GM12873 (cell line): ENCODE measurements around the gene KATNB1.

Source experiments
- TF ChIP-seq, protein P1 (sequence below): IDR thresholded peaks from 2 replicates; pipeline ENCODE4 v1.5.1; 2012; ENCODE audit warnings: low read depth, mild to moderate bottlenecking, moderate library complexity, low read length, control low read depth; ENCODE audit not compliant: insufficient read depth; ENCODE audit errors: missing control alignments

KATNB1 gene

DNA sequence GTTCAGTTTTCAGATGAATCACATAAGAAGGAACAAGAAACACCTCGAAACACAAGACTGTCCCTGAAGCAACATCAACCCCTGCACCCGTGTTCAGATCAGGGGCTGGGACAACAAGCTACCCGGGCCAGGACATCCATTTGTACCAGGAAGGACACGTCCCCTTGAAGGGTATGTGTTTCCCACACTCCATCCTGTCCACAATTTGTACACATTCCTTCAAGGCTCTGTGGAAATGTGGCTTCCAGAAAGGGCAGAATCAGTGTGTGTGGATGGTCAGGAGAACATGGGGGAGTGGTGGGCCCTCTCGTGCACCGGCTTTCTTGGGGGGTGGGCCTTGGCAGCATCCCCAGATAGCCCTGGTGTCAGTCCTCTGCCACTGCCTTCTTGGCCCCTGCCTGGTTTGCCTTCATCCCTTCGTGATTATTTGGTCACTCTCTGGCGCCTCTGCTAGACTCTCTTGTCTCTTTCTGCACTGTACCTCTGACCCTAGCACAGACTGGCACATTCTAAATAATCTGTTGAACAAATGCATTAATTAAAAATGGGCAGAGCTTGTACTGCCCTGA, 56.4 kb downstream of the KATNB1 start:
- TF ChIP-seq, protein P1, sequence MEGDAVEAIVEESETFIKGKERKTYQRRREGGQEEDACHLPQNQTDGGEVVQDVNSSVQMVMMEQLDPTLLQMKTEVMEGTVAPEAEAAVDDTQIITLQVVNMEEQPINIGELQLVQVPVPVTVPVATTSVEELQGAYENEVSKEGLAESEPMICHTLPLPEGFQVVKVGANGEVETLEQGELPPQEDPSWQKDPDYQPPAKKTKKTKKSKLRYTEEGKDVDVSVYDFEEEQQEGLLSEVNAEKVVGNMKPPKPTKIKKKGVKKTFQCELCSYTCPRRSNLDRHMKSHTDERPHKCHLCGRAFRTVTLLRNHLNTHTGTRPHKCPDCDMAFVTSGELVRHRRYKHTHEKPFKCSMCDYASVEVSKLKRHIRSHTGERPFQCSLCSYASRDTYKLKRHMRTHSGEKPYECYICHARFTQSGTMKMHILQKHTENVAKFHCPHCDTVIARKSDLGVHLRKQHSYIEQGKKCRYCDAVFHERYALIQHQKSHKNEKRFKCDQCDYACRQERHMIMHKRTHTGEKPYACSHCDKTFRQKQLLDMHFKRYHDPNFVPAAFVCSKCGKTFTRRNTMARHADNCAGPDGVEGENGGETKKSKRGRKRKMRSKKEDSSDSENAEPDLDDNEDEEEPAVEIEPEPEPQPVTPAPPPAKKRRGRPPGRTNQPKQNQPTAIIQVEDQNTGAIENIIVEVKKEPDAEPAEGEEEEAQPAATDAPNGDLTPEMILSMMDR: no peak

DNA sequence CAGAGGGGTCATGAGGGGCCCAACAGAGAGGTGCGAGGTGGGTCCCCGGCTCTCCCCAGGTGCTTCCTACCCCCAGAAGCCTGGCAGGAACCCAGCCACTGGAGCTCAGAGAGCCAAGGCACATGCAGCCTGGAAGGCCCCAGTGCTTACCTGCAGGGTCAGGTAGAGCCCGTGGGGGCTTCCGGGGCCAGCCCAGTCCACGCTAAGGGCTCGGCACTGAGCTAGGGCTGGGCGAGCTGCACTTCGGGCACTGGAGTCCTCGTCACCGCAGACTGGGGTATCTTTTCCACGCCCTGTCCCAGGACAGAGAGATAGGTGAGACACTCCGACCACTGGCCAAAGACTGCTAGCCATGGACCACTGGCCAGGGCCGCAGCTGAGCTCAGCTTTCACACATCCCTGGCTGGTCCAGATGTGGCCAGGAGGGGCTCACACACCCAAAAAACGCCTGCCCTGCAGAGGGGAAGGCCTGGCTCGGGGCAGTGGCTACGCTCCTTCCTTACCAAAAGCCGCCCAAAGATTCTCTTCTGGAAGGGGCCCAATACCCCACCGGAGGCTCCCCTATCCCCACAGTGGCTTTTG, 59.4 kb downstream of the KATNB1 start:
- TF ChIP-seq, protein P1: no peak

DNA sequence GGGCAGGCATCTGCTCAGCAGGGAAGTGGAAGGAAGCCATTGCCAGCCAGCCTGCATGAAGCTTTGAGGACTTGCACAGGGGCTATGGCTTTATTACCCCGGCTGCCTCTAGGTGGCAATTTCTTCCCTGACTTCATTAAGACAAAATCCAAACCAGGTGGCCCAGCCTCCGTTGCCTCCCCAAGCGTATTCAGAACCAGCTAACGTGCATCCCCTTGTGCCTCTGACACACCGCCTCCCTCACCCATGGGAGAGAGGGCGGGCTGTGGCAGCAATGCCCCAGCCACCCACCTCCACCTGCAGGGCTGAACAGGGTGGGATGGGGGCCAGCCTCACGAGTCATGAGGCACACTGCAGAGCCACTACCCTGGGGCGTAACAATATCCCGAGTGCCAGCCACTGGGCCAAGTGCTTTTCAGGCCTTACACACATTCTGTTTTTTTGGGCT, 59.9 kb downstream of the KATNB1 start:
- TF ChIP-seq, protein P1: peak; percentile 69

DNA sequence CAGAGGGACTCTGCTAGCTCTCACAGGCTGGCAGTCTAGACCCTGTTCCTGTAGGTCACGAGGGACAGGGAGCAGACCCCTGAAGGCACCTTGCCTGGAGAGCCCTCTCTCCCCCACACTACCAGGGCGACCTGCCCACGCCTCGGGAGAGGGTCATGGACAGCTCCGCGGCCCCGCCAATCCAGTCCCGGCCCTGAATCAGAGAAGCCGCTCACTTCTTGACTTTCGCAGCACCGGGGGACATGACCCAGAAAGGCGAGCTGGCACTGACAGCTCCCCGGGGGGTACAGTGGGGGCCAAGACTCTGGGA, 61.6 kb downstream of the KATNB1 start:
- TF ChIP-seq, protein P1: no peak

DNA sequence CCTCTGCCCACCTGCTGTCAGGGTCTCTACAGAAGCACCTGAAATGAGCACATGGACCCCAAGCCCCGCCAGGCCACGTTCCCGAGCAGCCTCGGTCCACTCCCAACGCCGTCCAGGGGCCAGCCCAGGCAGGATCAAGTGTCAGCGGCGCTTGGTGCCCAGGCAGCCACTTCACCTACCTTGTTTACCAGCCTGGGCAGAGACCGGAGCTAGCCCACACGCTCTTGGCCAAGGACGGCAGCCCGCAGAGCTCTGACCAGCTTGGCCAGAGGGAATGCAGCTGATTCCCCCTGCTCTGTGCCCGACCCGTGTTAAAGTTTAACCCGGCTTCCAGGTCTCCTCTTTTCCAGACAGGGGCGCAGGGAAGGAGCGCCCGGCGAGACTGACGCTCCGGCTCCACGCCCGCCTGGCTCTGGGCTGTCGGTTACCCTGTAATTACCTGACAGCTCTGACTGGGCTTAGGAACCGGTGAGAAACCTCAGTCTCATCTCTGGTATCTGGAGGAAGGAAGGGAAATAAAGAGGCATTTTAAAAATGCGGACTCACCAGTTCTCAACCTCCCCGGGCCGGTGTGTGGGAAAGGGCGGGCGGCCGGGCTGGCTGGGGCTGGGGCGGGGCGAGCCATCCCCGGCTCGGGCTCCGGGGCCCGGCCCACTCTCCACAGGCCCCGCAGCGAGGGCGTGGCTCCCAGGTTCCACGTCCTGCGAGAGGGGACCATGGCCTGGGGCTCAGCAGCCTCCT, 62.1 kb downstream of the KATNB1 start:
- TF ChIP-seq, protein P1: no peak

DNA sequence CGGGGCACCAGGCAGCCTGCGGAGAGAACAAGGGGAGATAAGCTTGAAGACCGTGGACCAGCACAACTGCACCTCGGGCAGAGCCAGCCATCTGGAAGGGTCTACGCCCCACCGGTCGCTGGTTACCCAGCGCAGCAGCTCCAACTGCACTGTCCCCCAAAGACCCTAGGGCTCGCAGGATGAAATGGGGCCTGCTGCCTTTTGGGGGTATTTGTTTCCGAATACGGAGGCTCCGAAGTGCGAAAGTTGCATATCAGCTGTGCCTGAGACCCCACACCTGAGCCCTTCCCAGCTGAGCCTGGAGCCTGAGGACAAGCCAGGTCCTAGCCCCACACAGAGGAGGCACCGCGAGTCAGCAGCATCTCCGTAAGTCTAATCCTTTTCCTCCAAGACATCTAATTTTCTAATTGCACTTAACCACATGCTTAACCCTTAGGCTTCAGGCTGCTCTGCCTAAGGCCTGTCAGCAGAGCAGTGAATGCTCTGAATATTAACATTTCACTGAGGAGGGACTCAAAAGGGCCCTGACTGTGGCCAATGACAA, 62.8 kb downstream of the KATNB1 start:
- TF ChIP-seq, protein P1: no peak

DNA sequence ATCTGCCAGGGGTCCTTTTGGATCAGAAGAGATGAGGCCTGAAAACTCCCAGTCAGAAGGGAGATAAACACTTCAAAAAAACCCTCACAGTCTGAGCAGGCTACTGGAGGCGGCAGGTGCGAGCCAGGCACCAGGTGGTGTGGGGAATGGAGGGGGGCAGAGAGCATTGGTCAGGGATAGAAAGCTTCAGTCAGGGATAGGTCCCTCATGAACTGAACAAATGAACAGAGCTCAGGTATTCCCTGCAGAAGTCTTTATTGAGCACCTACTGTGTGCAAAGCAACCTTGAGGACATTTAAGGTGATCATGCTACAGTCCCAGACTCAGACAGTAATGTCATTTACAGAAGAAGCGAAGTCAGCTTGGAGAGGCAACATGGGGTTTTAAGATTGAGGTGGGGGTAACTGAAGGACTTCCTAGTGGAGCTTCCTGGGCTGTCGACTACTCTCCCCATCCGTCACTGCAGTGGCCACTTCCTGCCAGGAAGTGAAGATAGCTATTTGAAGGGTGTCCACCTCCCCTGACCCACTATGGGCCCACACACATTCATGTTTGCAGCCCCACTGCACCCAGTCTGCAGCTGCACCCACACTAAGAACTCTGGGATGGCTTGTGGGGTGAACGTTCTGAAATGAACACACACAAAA, 63.5 kb downstream of the KATNB1 start:
- TF ChIP-seq, protein P1: no peak
